Measurements from ENCODE around the gene COQ10B. TPM values are rescaled to one million over a fixed set of nuclear protein-coding genes. Genes with fewer than 3 reads are reported as not detected.

COQ10B gene
- total and polyA plus RNA-seq, 11 donors = 21.6 to 39.9 (median 33.8) TPM

GRCh38 chr2:197502201-197502600 is 48.8 kb downstream of the COQ10B start:
- Histone ChIP-seq H3K27ac (peak overlapping the region in 1 of 12 donors; percentile 43), H3K4me1 (peaks cover 5 to 40% (median 30%) of the 10 kb centered on the region in 12 donors), H3K9me3 (no peaks in the 10 kb centered on the region), H3K4me3 (peak overlapping the region in 1 of 12 donors; percentile 25), H3K36me3 (peaks cover 0 to 59% (median 45%) of the 10 kb centered on the region in 9 donors), H3K27me3 (no peaks in the 10 kb centered on the region)
- no peak for DNase-seq
- intact Hi-C loops (cut with DNase I) = loop anchor here in 4 of 10 donors (5.0 to 10.0 kb wide), 3 partner anchors 47 to 275 kb away; partner anchors contain the start of genes COQ10B (in 2 of the 4) and MARS2 (in 1 of the 4)
- TF ChIP-seq CTCF (IDR thresholded peaks at IDR 0.05) (no peak), POLR2A (IDR thresholded peaks at IDR 0.05) (no peak)
- ATAC-seq = no peak
- WGBS, 4 donors = 56 to 66% (median 63%) methylated on average over 4 of the region's 4 CpGs

- Histone ChIP-seq H3K27ac (peak overlapping the region in 1 of 12 donors; percentile 43), H3K4me3 (peak overlapping the region in 1 of 12 donors; percentile 25), H3K27me3 (no peaks in the 10 kb centered on the region), H3K36me3 (peaks cover 0 to 55% (median 40%) of the 10 kb centered on the region in 9 donors), H3K4me1 (peaks cover 5 to 36% (median 25%) of the 10 kb centered on the region in 12 donors), H3K9me3 (no peaks in the 10 kb centered on the region)
- ATAC-seq = no peak
- intact Hi-C loops (cut with DNase I) = loop anchor here in 4 of 10 donors (5.0 to 10.0 kb wide), 3 partner anchors 48 to 275 kb away; partner anchors contain the start of genes COQ10B (in 2 of the 4) and MARS2 (in 1 of the 4)
- WGBS, 4 donors = 80 to 87% (median 82%) methylated on average over 4 of the region's 4 CpGs
- no peak for TF ChIP-seq POLR2A (IDR thresholded peaks at IDR 0.05)
- no peak for TF ChIP-seq CTCF (IDR thresholded peaks at IDR 0.05)
- DNase-seq = no peak
These were observed 49.3 kb downstream of the COQ10B start for GRCh38 chr2:197502685-197503084.

- Histone ChIP-seq H3K27ac (no peak overlapping the region), H3K27me3 (no peaks in the 10 kb centered on the region), H3K4me3 (no peak overlapping the region), H3K4me1 (peaks cover 0 to 24% (median 14%) of the 10 kb centered on the region in 12 donors), H3K9me3 (no peaks in the 10 kb centered on the region), H3K36me3 (peaks cover 0 to 50% (median 34%) of the 10 kb centered on the region in 9 donors)
- ATAC-seq (no peak), DNase-seq (no peak)
- intact Hi-C loops (cut with DNase I) = loop anchor here in 4 of 10 donors (5.0 to 10.0 kb wide), 3 partner anchors 49 to 273 kb away; partner anchors contain the start of genes COQ10B (in 2 of the 4) and MARS2 (in 1 of the 4)
- TF ChIP-seq POLR2A (IDR thresholded peaks at IDR 0.05) = no peak
- no peak for TF ChIP-seq CTCF (IDR thresholded peaks at IDR 0.05)
- 89 to 97% (median 94%) methylated on average over 2 of the region's 2 CpGs for WGBS, 4 donors
These were observed 50.6 kb downstream of the COQ10B start for GRCh38 chr2:197504000-197504399.

- H3K4me3 ChIP-seq = no peak overlapping the region
- peaks cover 0 to 24% (median 14%) of the 10 kb centered on the region in 12 donors for H3K4me1 ChIP-seq
- no peaks in the 10 kb centered on the region for H3K9me3 ChIP-seq
- H3K36me3 ChIP-seq = peaks cover 0 to 53% (median 34%) of the 10 kb centered on the region in 9 donors
- no peak for ATAC-seq
- no peak for DNase-seq
- no peaks in the 10 kb centered on the region for H3K27me3 ChIP-seq
- 82 to 92% (median 91%) methylated on average over 6 of the region's 6 CpGs for WGBS, 4 donors
- intact Hi-C loops (cut with DNase I) = loop anchor here in 4 of 10 donors (5.0 to 10.0 kb wide), 3 partner anchors 50 to 273 kb away; partner anchors contain the start of genes COQ10B (in 2 of the 4) and MARS2 (in 1 of the 4)
- no peak overlapping the region for H3K27ac ChIP-seq
- TF ChIP-seq POLR2A (IDR thresholded peaks at IDR 0.05) = no peak
- no peak for TF ChIP-seq CTCF (IDR thresholded peaks at IDR 0.05)
These were observed 51.2 kb downstream of the COQ10B start for GRCh38 chr2:197504512-197504911.
